Measurements from ENCODE around the gene XRCC1.

XRCC1 gene

GRCh38 chr19:43511324-43511723, 64.0 kb downstream of the XRCC1 start:
- no peak for DNase-seq

DNA sequence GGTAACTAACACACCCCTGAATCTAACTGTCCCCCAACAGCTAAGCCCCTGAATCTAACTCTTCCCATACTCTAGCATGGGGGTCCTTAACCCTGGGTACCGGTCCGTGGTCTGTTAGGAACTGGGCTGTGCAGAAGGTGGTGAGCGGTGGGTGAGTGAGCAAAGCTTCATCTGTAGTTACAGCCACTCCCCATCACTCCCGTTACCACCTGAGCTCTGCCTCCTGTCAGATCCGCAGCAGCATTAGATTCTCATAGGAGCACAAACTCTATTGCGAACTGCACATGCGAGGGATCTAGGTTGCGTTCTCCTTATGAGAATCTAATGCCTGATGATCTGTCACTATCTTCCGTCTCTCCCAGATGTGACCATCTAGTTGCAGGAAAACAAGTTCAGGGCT, 64.6 kb downstream of the XRCC1 start:
- DNase-seq = no peak

DNA sequence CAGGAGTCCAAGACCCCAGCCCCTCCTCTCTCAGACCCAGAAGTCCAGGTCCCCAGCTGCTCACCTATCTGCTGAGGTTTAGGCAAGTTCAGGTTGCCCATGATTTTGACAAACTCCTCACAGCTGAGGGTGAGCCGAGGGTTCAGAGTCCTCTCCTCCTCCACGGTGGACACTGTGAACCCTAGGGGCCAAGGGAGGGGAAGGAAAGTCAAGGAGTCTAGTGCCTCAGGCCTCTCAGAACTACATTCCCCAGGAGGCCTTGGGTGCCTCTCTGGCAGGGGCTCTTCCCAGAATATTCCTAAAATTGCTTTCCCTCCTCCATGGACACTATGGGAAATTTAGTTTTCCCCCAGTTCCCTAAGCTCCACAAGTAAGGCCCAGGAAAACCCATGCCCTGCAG, 67.4 kb downstream of the XRCC1 start:
- DNase-seq = no peak

DNA sequence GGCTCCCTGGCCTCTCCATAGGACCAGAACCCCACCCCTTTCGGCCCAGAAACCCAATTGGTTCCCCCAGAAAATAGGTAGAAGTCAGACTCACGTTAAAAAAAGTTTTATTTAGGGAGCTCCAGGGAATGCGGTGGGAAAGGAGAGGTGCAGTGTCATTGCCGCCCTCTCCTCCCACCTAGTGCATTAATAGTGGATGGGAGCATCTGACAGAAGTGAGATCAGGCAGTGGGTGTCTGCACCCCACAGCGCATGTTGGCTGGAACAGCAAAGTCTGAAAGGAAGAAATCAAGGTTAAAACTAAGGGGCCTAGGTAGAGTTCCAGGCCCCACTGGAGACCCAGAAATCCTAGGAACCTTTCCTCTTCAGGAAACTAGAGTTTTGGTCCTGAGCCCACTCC, 68.7 kb downstream of the XRCC1 start:
- no peak for DNase-seq

GRCh38 chr19:43505941-43506340, 69.4 kb downstream of the XRCC1 start:
- DNase-seq = no peak

- no peak for DNase-seq
Measured at GRCh38 chr19:43505186-43505456, 70.2 kb downstream of the XRCC1 start.

GRCh38 chr19:43504426-43505185, 70.7 kb downstream of the XRCC1 start, which contains the start of gene PHLDB3:
Gene PHLDB3 (minus strand): TSS chr19:43504746. CDS start chr19:43504118, 628 bp downstream.
- peak; percentile 44 for DNase-seq

DNA sequence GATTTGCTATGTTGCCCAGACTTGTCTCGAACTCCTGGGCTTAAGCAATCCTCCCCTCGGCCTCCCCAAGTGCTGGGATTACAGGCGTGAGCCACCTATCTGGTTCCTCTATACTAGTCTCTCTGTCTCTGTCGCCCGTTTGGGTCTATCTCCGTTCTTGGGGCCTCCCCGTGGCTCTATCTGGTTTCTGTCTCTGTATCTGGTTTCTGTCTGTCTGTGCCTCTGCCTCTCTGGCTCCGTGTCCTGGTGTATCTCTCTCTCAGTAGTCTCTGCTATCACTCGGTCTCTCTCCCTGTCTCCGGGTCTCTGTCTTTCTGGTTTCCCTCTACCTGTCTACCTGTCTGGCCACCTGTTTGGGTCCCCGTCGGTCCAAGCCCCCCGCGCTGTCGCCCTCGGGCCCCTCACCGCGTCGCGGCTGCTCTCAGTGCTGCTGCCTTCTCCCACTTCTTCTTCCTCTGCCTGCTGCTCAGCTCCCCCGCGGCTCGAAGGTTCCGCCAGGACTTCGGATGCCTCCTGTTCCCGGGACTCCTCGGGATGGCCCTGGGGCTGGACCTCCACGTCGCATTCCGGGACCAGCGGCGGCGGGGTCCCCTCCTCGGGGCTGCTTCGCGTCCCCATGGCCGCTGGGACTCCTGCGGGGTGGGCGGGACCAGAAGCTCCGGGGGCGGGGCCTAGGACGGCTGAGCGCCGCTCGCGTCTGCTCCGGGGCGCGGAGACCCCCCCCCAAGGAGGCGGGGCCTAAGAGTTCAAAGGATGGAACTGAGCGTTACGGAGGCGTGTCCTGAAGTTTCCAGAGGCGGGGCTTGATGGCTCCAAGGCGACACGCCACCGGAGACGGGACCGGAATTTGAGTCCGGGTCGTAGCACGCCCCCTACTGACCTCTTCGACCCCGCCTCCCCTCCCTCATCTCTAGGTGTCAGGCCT, 71.6 kb downstream of the XRCC1 start:
- DNase-seq = peak; percentile 94

DNA sequence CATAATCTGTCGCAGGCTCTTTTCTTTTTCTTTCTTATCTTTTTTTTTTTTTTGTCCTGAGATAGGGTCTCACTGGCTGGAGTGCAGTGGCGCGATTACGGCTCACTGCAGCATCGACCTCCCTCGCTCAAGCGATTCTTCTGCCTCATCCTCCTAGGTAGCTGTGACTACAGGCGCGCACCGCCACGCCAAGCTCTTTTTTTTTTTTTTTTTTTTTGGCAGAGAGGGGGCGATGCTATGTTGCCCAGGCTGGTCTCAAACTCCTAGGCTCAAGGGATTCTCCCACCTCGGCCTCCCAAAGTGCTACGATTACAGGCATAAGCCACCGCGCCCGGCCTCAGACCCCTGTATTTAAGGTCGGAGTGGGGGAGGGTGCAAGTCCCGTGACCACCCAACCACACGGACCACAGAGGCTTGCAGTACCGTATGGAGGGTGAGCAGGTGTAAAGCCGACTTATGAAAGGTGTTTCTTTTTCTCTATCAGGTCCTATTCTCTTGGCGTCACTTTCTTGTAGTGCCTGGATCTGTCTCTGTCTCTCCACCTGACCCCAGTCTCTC, 72.8 kb downstream of the XRCC1 start:
- DNase-seq = no peak

GRCh38 chr19:43501661-43502418, 73.5 kb downstream of the XRCC1 start:
- DNase-seq = no peak

- no peak for DNase-seq
Measured at GRCh38 chr19:43499042-43499441, 76.3 kb downstream of the XRCC1 start.

DNA sequence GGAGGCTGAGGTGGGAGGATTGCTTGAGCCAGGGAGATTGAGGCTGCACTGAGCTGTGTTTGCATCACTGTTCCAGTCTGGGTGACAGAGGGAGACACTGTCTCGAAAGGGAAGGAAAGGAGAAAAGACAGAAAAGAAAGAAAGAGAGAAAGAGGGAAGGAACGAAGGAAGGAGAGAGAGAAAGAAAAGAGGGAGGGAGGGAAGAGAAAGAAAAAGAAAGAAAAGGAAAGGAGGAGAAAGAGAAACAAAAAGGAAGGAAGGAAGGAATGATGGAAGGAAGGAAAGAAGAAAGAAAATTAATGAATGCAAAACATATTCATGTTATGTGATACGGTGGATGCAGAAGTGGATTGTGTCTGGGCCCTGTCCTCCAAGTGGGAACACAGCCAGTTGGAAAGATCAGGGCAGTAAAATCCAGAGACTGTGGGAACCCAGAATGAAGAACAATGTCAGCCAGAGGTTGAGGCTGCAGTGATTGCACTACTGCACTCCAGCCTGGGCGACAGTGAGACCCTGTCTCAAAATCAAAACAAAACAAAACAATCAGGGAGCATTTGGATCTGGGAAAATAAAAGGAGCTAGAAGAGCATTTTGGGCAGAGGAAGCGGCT, 77.0 kb downstream of the XRCC1 start:
- DNase-seq = no peak

DNA sequence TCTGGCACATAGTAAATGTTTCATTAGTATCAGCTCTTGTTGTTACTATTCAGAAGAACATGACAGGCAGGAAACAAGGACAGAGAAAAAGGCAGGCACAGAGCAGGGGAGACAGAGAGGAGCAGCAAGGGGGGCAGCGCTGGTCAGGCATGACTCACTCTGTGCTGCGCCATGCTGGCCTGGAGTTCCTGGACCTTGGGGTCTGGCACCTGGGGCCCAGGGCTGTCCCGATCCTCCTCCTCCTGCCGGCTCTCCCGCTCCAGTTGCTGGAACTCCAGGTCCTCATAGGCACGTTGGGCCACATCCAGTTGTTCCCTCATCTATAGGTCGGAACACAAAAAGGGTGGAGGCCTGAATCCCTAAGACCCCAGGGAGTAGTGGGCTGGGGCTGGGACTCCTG, 78.4 kb downstream of the XRCC1 start:
- DNase-seq = no peak

GRCh38 chr19:43495082-43495481, 80.2 kb downstream of the XRCC1 start:
- DNase-seq = no peak

Data from NCI-H1105 treated with DMSO at 0.1 percent for 48 hours (cell line).